GM21529 (cell line): Measurements from ENCODE around the gene SLC44A2.

Experiments used
- ATAC-seq: cut with Tn5 transposase; IDR thresholded peaks from one replicate; pipeline ENCODE4 v1.9.1; 2021; ENCODE audit not compliant: unreplicated experiment

The SLC44A2 gene

GRCh38 chr19:10680545-10681135 lies 55.3 kb downstream of the SLC44A2 start:
- ATAC-seq = no peak

- no peak for ATAC-seq
Observed at GRCh38 chr19:10681658-10682057, 56.3 kb downstream of the SLC44A2 start.

- ATAC-seq = no peak
Observed at GRCh38 chr19:10682397-10683063, 57.2 kb downstream of the SLC44A2 start.

- no peak for ATAC-seq
Observed at GRCh38 chr19:10683064-10683426, 57.7 kb downstream of the SLC44A2 start.

GRCh38 chr19:10683582-10683981 lies 58.2 kb downstream of the SLC44A2 start:
- ATAC-seq = no peak

GRCh38 chr19:10685210-10685609 lies 59.9 kb downstream of the SLC44A2 start:
- no peak for ATAC-seq

GRCh38 chr19:10686193-10686592 lies 60.8 kb downstream of the SLC44A2 start:
- ATAC-seq = no peak

GRCh38 chr19:10686661-10687517 lies 61.5 kb downstream of the SLC44A2 start:
- no peak for ATAC-seq

- no peak for ATAC-seq
Observed at GRCh38 chr19:10687518-10688288, 62.4 kb downstream of the SLC44A2 start.

GRCh38 chr19:10688545-10689280 lies 63.4 kb downstream of the SLC44A2 start:
- no peak for ATAC-seq

- ATAC-seq = no peak
Observed at GRCh38 chr19:10690341-10690781, 65.0 kb downstream of the SLC44A2 start.

GRCh38 chr19:10691178-10691881 lies 66.0 kb downstream of the SLC44A2 start:
- no peak for ATAC-seq

GRCh38 chr19:10691883-10692282 lies 66.5 kb downstream of the SLC44A2 start:
- ATAC-seq = no peak

GRCh38 chr19:10692673-10693264 lies 67.4 kb downstream of the SLC44A2 start:
- ATAC-seq = no peak
